Measurements from ENCODE around the gene CD200R1. TPM values are rescaled to one million over a fixed set of nuclear protein-coding genes. Genes with fewer than 3 reads are reported as not detected.

The CD200R1 gene
- total and polyA plus RNA-seq, 9 of the 15 experiments (the other 6 are each of a cell fraction or from before 2014, with no cell fraction given): 0.04 to 0.23 (median 0.09) TPM; not detected in 5

DNA sequence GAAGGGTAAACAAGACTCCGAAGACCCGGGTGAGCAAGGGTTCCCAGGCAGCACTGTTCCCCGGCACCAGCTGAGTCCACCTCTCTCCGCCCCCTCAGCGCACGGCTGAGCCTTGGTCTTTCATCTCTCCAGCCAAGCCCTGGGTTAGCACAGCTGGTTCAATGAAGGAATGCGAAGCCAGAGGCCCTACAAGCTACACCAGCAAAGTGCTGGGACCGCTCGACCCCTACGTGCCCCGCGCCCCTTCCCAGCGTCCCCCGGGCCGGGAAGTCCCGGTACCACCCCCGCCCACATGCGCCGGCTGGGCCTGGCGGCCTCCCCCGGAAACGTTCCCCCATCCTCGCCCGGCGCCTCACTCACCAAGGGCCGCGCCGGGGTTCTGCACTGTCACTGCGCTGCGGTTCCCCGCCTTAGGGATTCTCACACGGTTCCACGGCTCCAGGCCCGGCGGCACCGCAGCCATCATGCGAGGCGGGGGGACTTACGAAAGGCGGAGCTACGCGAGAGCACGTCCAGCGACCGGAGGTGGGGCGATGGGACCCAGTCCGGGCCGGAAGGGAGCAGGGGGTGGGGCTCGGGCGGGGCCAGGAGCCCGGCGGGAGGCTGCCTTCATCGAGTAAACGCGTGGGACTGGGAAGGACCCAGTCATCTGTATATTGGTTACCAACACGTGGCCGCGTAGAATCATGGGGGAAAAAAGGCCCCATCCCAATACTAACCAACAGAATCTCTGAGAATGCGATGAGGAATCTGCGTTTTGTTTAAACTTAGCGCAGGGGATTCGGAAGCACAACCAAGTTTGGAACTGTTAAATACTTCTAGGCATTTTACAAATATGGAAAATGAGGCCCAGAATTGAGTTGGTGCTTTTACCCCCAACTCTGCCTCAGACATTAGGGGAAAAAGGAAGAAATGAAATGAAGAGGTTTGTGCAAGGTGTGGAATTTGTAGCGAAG, 44.6 kb upstream of the CD200R1 start (continued):
- TF ChIP-seq SPI1 (IDR thresholded peaks at IDR 0.05; ENCODE audit: borderline replicate concordance, low read depth, low read length) (no peak), ELF1 (tag; IDR thresholded peaks at IDR 0.05) (peak; percentile 63), CEBPG (CRISPR knock-in tag; IDR thresholded peaks at IDR 0.05) (no peak), CEBPG (tag; conservative IDR thresholded peaks at IDR 0.05 in 1 of 2, IDR thresholded peaks at IDR 0.05 in 1 of 2) (no peak), ZNF165 (CRISPR knock-in tag; IDR thresholded peaks at IDR 0.05; ENCODE audit: borderline replicate concordance) (no peak), ZNF217 (CRISPR knock-in tag; IDR thresholded peaks at IDR 0.05) (no peak), ZNF586 (CRISPR knock-in tag; conservative IDR thresholded peaks at IDR 0.05) (no peak), KDM2B (CRISPR knock-in tag; IDR thresholded peaks at IDR 0.05) (no peak), ATF7 (IDR thresholded peaks at IDR 0.05) (no peak), MECOM (CRISPR knock-in tag; IDR thresholded peaks at IDR 0.05) (no peak), ZC3H4 (CRISPR knock-in tag; IDR thresholded peaks at IDR 0.05; ENCODE audit: borderline replicate concordance) (no peak), WHSC1 (IDR thresholded peaks at IDR 0.05; ENCODE audit: low read length) (no peak), HIVEP1 (CRISPR knock-in tag; IDR thresholded peaks at IDR 0.05) (no peak), TSC22D4 (tag; IDR thresholded peaks at IDR 0.05) (no peak), FOXA1 (IDR thresholded peaks at IDR 0.05; ENCODE audit: borderline replicate concordance) (no peak), NR2C2 (CRISPR knock-in tag; IDR thresholded peaks at IDR 0.05) (no peak), NR2C2 (tag; IDR thresholded peaks at IDR 0.05) (peak; percentile 94), POLR3G (IDR thresholded peaks at IDR 0.05; ENCODE audit: extremely low read depth, insufficient read length, insufficient replicate concordance) (no peak), KLF10 (CRISPR knock-in tag; IDR thresholded peaks at IDR 0.05) (no peak), ZNF311 (CRISPR knock-in tag; IDR thresholded peaks at IDR 0.05) (no peak), JUNB (CRISPR knock-in tag; conservative IDR thresholded peaks at IDR 0.05) (no peak)
- TF ChIP-seq, protein P1, sequence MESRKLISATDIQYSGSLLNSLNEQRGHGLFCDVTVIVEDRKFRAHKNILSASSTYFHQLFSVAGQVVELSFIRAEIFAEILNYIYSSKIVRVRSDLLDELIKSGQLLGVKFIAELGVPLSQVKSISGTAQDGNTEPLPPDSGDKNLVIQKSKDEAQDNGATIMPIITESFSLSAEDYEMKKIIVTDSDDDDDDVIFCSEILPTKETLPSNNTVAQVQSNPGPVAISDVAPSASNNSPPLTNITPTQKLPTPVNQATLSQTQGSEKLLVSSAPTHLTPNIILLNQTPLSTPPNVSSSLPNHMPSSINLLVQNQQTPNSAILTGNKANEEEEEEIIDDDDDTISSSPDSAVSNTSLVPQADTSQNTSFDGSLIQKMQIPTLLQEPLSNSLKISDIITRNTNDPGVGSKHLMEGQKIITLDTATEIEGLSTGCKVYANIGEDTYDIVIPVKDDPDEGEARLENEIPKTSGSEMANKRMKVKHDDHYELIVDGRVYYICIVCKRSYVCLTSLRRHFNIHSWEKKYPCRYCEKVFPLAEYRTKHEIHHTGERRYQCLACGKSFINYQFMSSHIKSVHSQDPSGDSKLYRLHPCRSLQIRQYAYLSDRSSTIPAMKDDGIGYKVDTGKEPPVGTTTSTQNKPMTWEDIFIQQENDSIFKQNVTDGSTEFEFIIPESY (CRISPR knock-in tag; IDR thresholded peaks at IDR 0.05): no peak; the same call in 1 of the 2 replicates
- TF ChIP-seq, protein P2, sequence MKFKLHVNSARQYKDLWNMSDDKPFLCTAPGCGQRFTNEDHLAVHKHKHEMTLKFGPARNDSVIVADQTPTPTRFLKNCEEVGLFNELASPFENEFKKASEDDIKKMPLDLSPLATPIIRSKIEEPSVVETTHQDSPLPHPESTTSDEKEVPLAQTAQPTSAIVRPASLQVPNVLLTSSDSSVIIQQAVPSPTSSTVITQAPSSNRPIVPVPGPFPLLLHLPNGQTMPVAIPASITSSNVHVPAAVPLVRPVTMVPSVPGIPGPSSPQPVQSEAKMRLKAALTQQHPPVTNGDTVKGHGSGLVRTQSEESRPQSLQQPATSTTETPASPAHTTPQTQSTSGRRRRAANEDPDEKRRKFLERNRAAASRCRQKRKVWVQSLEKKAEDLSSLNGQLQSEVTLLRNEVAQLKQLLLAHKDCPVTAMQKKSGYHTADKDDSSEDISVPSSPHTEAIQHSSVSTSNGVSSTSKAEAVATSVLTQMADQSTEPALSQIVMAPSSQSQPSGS (CRISPR knock-in tag; IDR thresholded peaks at IDR 0.05): no peak
- TF ChIP-seq, protein P3, sequence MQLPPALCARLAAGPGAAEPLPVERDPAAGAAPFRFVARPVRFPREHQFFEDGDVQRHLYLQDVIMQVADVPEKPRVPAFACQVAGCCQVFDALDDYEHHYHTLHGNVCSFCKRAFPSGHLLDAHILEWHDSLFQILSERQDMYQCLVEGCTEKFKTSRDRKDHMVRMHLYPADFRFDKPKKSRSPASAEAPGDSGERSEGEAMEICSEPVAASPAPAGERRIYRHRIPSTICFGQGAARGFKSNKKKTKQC (CRISPR knock-in tag; IDR thresholded peaks at IDR 0.05): no peak; the same call in 1 of the 2 replicates

Measured in K562 (cell line).